AG09319 (cell line): Measurements from ENCODE around the gene MAPRE2.

ENCODE experiments used
- DNase-seq: peaks from one replicate; pipeline ENCODE4 v3.0.0-alpha.2; 2010; ENCODE audit warnings: low read depth; ENCODE audit errors: extremely low read depth
- TF ChIP-seq, protein P1 (sequence below): IDR thresholded peaks from 2 replicates; pipeline ENCODE4 v1.5.1; 2011; ENCODE audit warnings: low read depth, mild to moderate bottlenecking, inconsistent platforms, low read length, moderate library complexity

MAPRE2 gene

DNA sequence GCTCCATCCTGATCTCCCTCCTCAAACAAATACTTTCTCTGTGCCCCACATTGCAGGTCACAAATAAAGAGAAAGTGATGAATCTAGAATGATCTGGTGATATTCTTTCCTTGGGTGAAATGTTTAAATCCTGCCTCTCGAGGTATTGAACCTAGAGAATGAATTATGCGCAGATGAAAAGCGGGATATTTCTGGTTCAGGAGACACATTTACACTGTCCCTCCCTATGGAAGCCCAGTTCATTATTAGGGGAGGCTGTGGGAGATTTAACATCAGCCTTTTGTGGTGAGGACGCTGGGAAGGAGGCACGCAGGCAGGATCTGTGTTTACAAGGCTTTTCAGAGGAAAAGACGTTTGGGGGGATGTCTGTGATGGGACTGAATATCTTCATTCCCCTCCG is 20.6 kb downstream of the MAPRE2 start:
- TF ChIP-seq, protein P1, sequence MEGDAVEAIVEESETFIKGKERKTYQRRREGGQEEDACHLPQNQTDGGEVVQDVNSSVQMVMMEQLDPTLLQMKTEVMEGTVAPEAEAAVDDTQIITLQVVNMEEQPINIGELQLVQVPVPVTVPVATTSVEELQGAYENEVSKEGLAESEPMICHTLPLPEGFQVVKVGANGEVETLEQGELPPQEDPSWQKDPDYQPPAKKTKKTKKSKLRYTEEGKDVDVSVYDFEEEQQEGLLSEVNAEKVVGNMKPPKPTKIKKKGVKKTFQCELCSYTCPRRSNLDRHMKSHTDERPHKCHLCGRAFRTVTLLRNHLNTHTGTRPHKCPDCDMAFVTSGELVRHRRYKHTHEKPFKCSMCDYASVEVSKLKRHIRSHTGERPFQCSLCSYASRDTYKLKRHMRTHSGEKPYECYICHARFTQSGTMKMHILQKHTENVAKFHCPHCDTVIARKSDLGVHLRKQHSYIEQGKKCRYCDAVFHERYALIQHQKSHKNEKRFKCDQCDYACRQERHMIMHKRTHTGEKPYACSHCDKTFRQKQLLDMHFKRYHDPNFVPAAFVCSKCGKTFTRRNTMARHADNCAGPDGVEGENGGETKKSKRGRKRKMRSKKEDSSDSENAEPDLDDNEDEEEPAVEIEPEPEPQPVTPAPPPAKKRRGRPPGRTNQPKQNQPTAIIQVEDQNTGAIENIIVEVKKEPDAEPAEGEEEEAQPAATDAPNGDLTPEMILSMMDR = no peak
- no peak for DNase-seq

DNA sequence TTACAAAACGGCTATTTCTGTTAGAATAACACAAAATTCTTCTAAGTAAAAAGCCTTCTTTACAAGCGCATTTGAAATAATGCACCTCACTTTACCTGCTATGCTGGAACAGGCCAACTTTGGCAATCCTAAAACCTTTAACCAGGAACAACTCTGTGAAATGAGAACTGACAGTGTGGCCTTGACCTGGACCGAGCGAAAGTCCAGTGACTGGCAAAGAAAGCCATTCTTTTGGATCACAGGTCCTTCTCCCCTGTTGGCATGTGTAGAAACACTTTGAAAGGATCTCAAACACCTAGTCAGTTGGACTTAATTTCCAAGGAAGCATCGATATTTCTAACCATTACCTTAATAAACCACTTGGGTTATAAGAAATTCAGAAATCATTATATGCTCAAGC is 21.2 kb downstream of the MAPRE2 start:
- TF ChIP-seq, protein P1 = no peak
- no peak for DNase-seq

DNA sequence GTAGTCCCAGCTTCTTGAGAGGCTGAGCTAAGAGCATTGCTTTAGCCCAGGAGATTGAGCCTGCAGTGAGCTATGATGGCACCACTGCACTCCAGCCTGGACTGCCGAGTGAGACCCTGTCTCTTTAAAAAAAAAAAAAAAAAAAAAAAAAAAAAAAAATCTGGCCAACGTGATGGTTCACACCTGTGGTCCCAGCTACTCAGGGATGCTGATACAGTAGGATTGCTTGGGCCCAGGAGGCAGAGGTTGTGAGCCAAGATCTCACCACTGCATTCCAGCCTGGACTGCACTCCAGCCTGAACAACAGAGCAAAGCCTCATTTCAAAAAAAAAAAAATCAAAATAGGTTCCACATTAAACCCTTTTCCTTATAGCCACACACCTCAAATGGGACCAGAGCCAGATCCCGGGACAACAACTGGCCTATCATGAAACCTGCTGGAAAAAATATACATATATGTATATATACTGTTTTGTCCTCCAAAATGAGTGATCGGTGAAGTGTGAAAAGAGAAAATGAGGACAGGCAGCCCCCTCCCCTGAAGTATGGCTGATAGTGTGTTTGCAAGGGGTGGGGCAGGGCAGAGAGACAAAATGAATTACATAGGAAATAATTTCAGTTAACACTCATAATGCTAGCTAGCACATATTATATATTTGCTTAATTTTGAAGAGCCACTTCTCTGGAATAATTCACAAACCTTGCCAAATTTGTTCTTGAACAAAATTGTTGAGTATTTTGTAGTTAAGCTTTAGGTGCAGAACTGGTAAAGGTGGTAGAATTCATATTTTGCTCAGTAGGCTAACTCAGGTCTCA is 22.9 kb downstream of the MAPRE2 start:
- no peak for DNase-seq
- TF ChIP-seq, protein P1 = no peak

DNA sequence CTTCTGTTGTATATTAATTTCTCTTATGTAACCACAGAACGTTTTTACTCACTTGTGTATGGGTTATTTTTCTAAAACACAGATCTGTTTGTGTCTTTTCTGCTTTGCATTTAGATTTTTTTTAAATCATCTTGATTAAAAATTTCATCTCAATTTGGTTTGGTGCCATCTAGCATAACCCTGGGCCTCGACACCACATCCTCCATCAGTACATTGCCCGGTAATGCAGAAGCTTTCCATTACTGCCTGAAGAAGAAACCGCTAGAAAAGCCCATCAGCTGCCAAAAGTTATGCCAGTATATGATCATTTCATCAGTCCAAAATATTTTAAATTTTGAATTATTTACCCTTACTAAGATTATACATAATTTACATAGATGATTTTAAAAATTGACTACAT is 26.2 kb downstream of the MAPRE2 start:
- TF ChIP-seq, protein P1 = no peak
- no peak for DNase-seq

DNA sequence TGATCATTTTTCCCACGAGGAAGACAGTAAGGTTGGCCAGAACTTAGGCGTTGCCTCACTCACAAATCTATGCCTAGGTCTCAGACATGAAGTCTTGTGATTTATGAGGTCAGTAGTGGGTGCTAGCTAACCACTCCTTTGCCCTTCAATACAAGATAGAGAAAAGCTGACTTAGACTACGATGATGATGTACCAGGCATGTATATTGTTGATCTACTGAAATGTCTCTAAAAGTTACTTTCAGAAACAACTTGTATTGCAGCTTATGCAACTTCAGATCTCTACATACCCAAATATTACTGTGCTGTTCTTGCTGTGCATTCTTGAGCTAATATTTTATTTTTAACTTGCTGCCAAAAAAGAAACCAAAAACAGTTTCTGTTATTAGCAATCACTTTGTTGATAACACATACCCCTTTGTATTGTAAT is 30.6 kb downstream of the MAPRE2 start:
- no peak for DNase-seq
- TF ChIP-seq, protein P1 = no peak

DNA sequence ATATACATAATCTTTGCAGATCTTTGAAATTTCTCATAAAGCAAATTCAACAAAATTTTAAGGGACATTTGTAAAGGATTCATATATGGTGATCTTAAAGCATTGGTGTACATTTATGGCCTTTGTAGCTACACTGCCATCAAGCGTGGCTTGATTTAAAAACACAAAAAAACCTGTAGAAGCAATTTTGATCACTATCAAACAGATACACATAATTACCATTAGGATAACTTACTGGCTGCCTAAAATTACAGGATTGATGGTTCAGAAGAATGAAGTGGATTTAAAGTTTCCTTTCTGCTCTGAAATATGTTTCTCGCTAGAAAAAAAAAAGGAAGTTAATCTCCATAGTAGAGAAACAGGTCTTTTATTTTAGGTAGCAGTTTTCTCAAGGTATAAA is 31.4 kb downstream of the MAPRE2 start:
- TF ChIP-seq, protein P1 = no peak
- DNase-seq = no peak

DNA sequence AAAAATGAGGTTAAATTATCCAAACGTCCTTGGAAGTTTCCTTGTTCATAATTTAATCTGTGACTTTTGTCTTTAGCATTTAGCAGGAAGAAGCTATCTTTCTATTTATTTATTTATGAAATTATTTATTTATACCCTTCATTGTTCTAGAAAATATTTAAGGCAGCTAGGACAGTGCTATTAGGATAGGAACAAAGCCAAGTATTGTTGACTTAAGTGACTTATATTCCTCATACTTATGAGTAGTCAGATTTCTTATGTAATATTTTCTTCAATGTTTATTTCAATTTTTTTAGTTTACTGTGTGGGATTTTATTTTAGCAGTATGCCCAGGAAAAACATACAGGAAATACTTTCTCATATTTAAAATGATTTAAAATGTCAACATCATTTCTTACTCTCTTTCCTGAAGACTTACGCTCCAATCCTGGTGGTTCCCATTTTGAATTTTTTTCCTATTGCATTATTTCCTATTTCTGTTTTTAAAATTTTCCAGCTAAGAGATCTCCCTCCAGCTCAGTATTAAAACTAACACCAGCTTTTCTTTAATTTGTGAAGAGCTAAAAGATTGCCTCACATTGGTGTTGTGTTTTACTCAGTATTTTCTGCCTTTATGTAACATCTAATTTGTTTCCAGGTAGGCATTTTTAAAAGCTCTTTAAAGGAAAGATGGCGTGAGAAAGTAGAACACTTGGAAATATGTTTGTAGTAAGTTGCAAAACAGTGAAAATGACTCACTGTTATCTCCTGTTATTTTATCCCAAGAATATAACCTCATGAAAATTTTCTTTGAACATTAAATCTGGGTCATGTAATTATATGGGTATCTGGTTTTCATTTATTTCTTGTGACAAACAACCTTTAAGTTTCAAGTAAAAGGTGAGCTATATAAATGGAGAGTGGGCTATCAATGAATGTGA is 32.2 kb downstream of the MAPRE2 start:
- TF ChIP-seq, protein P1 = no peak
- no peak for DNase-seq
